ENCODE data around the gene NRIP3. TPM values are rescaled to one million over a fixed set of nuclear protein-coding genes. Genes with fewer than 3 reads are reported as not detected.

Gene NRIP3
- total and polyA plus RNA-seq, 2 donors (not counting 3 experiments of a cell fraction or from before 2014, with no cell fraction given), result 3.7 to 9.9 TPM

- CTCF ChIA-PET, result interaction anchor here (2.1 to 3.2 kb wide), 2 partner anchors 10 to 133 kb away, joined by 7 to 17 read pairs; no protein-coding TSS in a partner anchor
- Histone ChIP-seq H3K4me3 (replicated peaks in 1 of 3; ENCODE audit: insufficient read depth in 1 of 3, low read depth in 1 of 3, low read length in 3 of 3) (no peak overlapping the region), H3K4me2 (ENCODE audit: insufficient read depth, low read length) (no peak overlapping the region), H3K9me3 (replicated peaks; ENCODE audit: control insufficient read depth, insufficient read depth, low read length) (no peaks in the 10 kb centered on the region), H3K79me2 (ENCODE audit: control insufficient read depth, insufficient read depth, low read length) (peaks cover 4% of the 10 kb centered on the region), H2AFZ (ENCODE audit: low read depth, low read length) (no peak overlapping the region), H3K27me3 (ENCODE audit: control insufficient read depth in 2 of 2, insufficient read depth in 2 of 2, low read length in 2 of 2) (peaks cover 23 to 28% of the 10 kb centered on the region in 2 experiments), H3K36me3 (ENCODE audit: control insufficient read depth in 2 of 2, extremely low read depth in 1 of 2, insufficient read depth in 2 of 2, low read length in 2 of 2) (no peaks in the 10 kb centered on the region), H3K9me1 (replicated peaks; ENCODE audit: control insufficient read depth, extremely low read depth, insufficient read depth, low read length) (no peaks in the 10 kb centered on the region), H3K27ac (ENCODE audit: insufficient read depth, low read depth, low read length) (no peak overlapping the region), H3K4me1 (ENCODE audit: control insufficient read depth, extremely low read depth, insufficient read depth, low read length) (peaks cover 26% of the 10 kb centered on the region), H4K20me1 (replicated peaks; ENCODE audit: control insufficient read depth, extremely low read depth, insufficient read depth, low read length) (no peaks in the 10 kb centered on the region), H3K9ac (replicated peaks; ENCODE audit: extremely low read depth, insufficient read depth, low read length) (no peak overlapping the region)
- TF ChIP-seq FOS (IDR thresholded peaks at IDR 0.05; ENCODE audit: borderline replicate concordance, insufficient read depth, low read length), result no peak
- TF ChIP-seq JUN (IDR thresholded peaks at IDR 0.05; ENCODE audit: borderline replicate concordance, insufficient read depth, insufficient read length, low read depth), result no peak
- TF ChIP-seq CTCF (IDR thresholded peaks at IDR 0.05; ENCODE audit: extremely low read depth in 1 of 2, insufficient read depth in 1 of 2, low read depth in 1 of 2, low read length in 2 of 2), result no peak
- TF ChIP-seq POLR2AphosphoS5 (IDR thresholded peaks at IDR 0.05; ENCODE audit: insufficient read depth, low read depth, low read length), result no peak
- no peak for TF ChIP-seq POLR2A (IDR thresholded peaks at IDR 0.05; ENCODE audit: low read depth, low read length)
- no peak for TF ChIP-seq EZH2 (IDR thresholded peaks at IDR 0.05; ENCODE audit: borderline replicate concordance, low read depth, low read length, severe bottlenecking)
- TF ChIP-seq MAX (IDR thresholded peaks at IDR 0.05; ENCODE audit: insufficient read depth, insufficient read length), result no peak
- no peak for TF ChIP-seq GATA2 (IDR thresholded peaks at IDR 0.05; ENCODE audit: insufficient read depth, insufficient read length, low read depth, low read length)
- TF ChIP-seq MYC (IDR thresholded peaks at IDR 0.05; ENCODE audit: low read depth, low read length), result no peak
- POLR2A ChIA-PET, result no interaction called here
- DNase-seq (ENCODE audit: low read depth, low spot score) (no peak), FAIRE-seq (no peak)
- BruUV-seq (replicated peaks), result no TSS peak
- dilution Hi-C loops (cut with MboI; ENCODE audit: extremely low pct_ligation_motif_present, low sequenced_read_pairs), result no loop called here
- intact Hi-C loops (cut with micrococcal nuclease), result no loop called here
Observed at GRCh38 chr11:9005087-9005486, 1.3 kb upstream of the NRIP3 start.

All from endothelial cell of umbilical vein (primary cell).